CD14-positive monocyte (primary cell): Measurements from ENCODE around the gene NECTIN1. TPM values are rescaled to one million over a fixed set of nuclear protein-coding genes. Genes with fewer than 3 reads are reported as not detected.
A peak's percentile ranks its signal among the peaks of the same experiment; 100 is the strongest.

Source experiments
- DNase-seq, 3 donors: peaks; one replicate each; pipeline ENCODE4 v3.0.0-alpha.2; 2011 to 2022
- H2AFZ ChIP-seq: 2 replicates; pipeline ENCODE4 v1.6.0; 2012; ENCODE audit warnings: mild to moderate bottlenecking, low read depth, low read length, inconsistent platforms; ENCODE audit not compliant: insufficient read depth, poor library complexity, severe bottlenecking
- H3K27ac ChIP-seq, 2 donors: 1 replicate in 1 of 2; 2 replicates in 1 of 2; pipeline ENCODE4 v1.5.1; 2012 to 2013; ENCODE audit warnings: low read length in 2 of 2, control low read depth in 1 of 2, inconsistent platforms in 1 of 2, low read depth in 1 of 2, mild to moderate bottlenecking in 1 of 2
- H3K27me3 ChIP-seq, 2 donors: one replicate each; pipeline versions ENCODE4 v1.6.0 to v1.6.1; 2011 to 2013; ENCODE audit warnings: low read length in 2 of 2; ENCODE audit not compliant: control insufficient read depth in 2 of 2, insufficient read depth in 2 of 2
- H3K36me3 ChIP-seq, 2 donors: replicated peaks in 1 of 2; 1 replicate in 1 of 2; 2 replicates in 1 of 2; pipeline versions ENCODE4 v1.5.1 to v1.6.1; 2012 to 2013; ENCODE audit warnings: low read length in 2 of 2, control low read depth in 1 of 2, inconsistent platforms in 1 of 2, mild to moderate bottlenecking in 1 of 2; ENCODE audit not compliant: insufficient read depth in 2 of 2, control insufficient read depth in 1 of 2
- H3K4me1 ChIP-seq, 2 donors: 1 replicate in 1 of 2; 2 replicates in 1 of 2; pipeline versions ENCODE4 v1.5.1 to v1.6.1; 2012 to 2013; ENCODE audit warnings: low read length in 2 of 2, control low read depth in 1 of 2, inconsistent platforms in 1 of 2, mild to moderate bottlenecking in 1 of 2, moderate library complexity in 1 of 2; ENCODE audit not compliant: insufficient read depth in 2 of 2, control insufficient read depth in 1 of 2
- H3K4me2 ChIP-seq: replicated peaks from 2 replicates; pipeline ENCODE3; 2012; ENCODE audit warnings: low read length, moderate library complexity, mild to moderate bottlenecking; ENCODE audit not compliant: poor library complexity, severe bottlenecking; ENCODE audit errors: extremely low read depth
- H3K4me3 ChIP-seq, 3 experiments: fragments of 200-600 bp in 1 of 3; sonication (generic) in 1 of 3; replicated peaks in 1 of 3; 1 replicate in 2 of 3; 2 replicates in 1 of 3; pipeline ENCODE4 v1.5.1; 2011 to 2013; ENCODE audit warnings: low read length in 3 of 3, mild to moderate bottlenecking in 3 of 3, control low read depth in 2 of 3, low read depth in 2 of 3, inconsistent platforms in 1 of 3, moderate library complexity in 1 of 3
- H3K79me2 ChIP-seq: 2 replicates; pipeline ENCODE4 v1.6.0; 2012; ENCODE audit warnings: mild to moderate bottlenecking, control low read depth, inconsistent platforms, low read length, moderate library complexity; ENCODE audit not compliant: insufficient read depth
- H3K9ac ChIP-seq: 2 replicates; pipeline ENCODE4 v1.6.0; 2017; ENCODE audit warnings: low read length, mild to moderate bottlenecking; ENCODE audit not compliant: insufficient read depth, poor library complexity, severe bottlenecking
- H3K9me3 ChIP-seq, 2 donors: replicated peaks in 1 of 2; 1 replicate in 1 of 2; 2 replicates in 1 of 2; pipeline versions ENCODE4 v1.5.1 to v1.6.1; 2012 to 2013; ENCODE audit warnings: low read length in 2 of 2, control low read depth in 1 of 2; ENCODE audit not compliant: control insufficient read depth in 1 of 2, insufficient read depth in 1 of 2
- H4K20me1 ChIP-seq: 2 replicates; pipeline ENCODE4 v1.6.0; 2012; ENCODE audit warnings: mild to moderate bottlenecking, low read length, control low read depth, moderate library complexity; ENCODE audit not compliant: insufficient read depth
- H3K27ac Mint-ChIP-seq, 7 donors: one replicate each; pipeline ENCODE4 v1.8.0; 2020; ENCODE audit warnings: mild to moderate bottlenecking in 7 of 7, mixed read lengths in 7 of 7, moderate library complexity in 6 of 7, inconsistent platforms in 2 of 7
- H3K27me3 Mint-ChIP-seq, 3 donors: one replicate each; pipeline ENCODE4 v1.8.0; 2021 to 2022; ENCODE audit warnings: low read depth in 3 of 3, mild to moderate bottlenecking in 3 of 3, mixed read lengths in 3 of 3, moderate library complexity in 3 of 3, inconsistent platforms in 1 of 3
- H3K36me3 Mint-ChIP-seq, 2 donors: one replicate each; pipeline ENCODE4 v1.8.0; 2020; ENCODE audit warnings: mixed read lengths in 2 of 2, inconsistent platforms in 1 of 2, mild to moderate bottlenecking in 1 of 2
- H3K4me1 Mint-ChIP-seq: one replicate; pipeline ENCODE4 v1.8.0; 2020; ENCODE audit warnings: mild to moderate bottlenecking, mixed read lengths
- H3K4me3 Mint-ChIP-seq, 2 donors: one replicate each; pipeline ENCODE4 v1.8.0; 2020; ENCODE audit warnings: mild to moderate bottlenecking in 2 of 2, mixed read lengths in 2 of 2, moderate library complexity in 1 of 2
- H3K9me3 Mint-ChIP-seq, 7 donors: one replicate each; pipeline ENCODE4 v1.8.0; 2020 to 2022; ENCODE audit warnings: mixed read lengths in 7 of 7, mild to moderate bottlenecking in 6 of 7, moderate library complexity in 6 of 7, inconsistent platforms in 2 of 7
- CTCF ChIP-seq: fragments of 200-600 bp; IDR thresholded peaks from one replicate; pipeline ENCODE4 v1.8.0; 2022; ENCODE audit warnings: antibody characterized with exemption, mild to moderate bottlenecking
- WGBS: methylation state at CpG from one replicate; pipeline ENCODE4 v1.1.5; 2013; ENCODE audit warnings: missing lambda C conversion rate; ENCODE audit not compliant: insufficient coverage; 5-methylcytosine and 5-hydroxymethylcytosine counted together
- intact Hi-C, 2 donors: fragments of 100-400 bp; cut with micrococcal nuclease; formaldehyde crosslinking; loops; one replicate each; pipeline versions ENCODE4 v1.15.0 to v1.15.1; 2023
- polyA plus RNA-seq, 3 donors: library from polyadenylated mRNA; depleted of rRNA in 1 of 3; unstranded in 2 of 3; stranded (reverse) in 1 of 3; fragments of 300-500 nt in 2 of 3; fragments of >200 nt in 1 of 3; fragmentation: Illumina TruSeq in 2 of 3; gene quantifications; 1 replicate in 2 of 3; 2 replicates in 1 of 3; pipeline ENCODE4 v1.2.3, GENCODE V29; 2012 to 2021

NECTIN1 gene
- polyA plus RNA-seq, 3 donors: 0.53 to 8.3 (median 0.85) TPM

- peaks cover 48% of the 10 kb centered on the region for H3K4me1 Mint-ChIP-seq
- Histone ChIP-seq H3K79me2 (peaks cover 29% of the 10 kb centered on the region), H3K9me3 (no peaks in the 10 kb centered on the region)
Observed at GRCh38 chr11:119726585-119727522, 2.1 kb downstream of the NECTIN1 start.

More at GRCh38 chr11:119726585-119727522, 2.1 kb downstream of the NECTIN1 start:
- H3K36me3 Mint-ChIP-seq: peaks cover 4 to 11% of the 10 kb centered on the region in 2 donors
- WGBS: 18% methylated on average over 14 of the region's 21 CpGs
- H3K27ac Mint-ChIP-seq: peak overlapping the region in 2 of 7 donors; percentile 23 to 25
- peak overlapping the region; percentile 94 to 98 for H3K4me3 Mint-ChIP-seq
- H3K4me1 ChIP-seq: peaks cover 39 to 44% of the 10 kb centered on the region in 2 donors
- peak overlapping the region; percentile 99 for H3K4me2 ChIP-seq
- peaks cover 0 to 17% of the 10 kb centered on the region in 2 donors for H3K27me3 ChIP-seq
- no peak for TF ChIP-seq CTCF
- H3K27ac ChIP-seq: no peak overlapping the region
- intact Hi-C loops: loop anchor here (5.0 to 10.0 kb wide), 2 partner anchors 242 to 245 kb away; no protein-coding TSS in a partner anchor
- H3K27me3 Mint-ChIP-seq: peaks cover 12 to 41% (median 17%) of the 10 kb centered on the region in 3 donors
- peaks cover 46% of the 10 kb centered on the region for H4K20me1 ChIP-seq
- H3K9ac ChIP-seq: peak overlapping the region; percentile 73
- no peak overlapping the region for H2AFZ ChIP-seq
- H3K9me3 Mint-ChIP-seq: peaks cover 0 to 3% (median 0%) of the 10 kb centered on the region in 7 donors
- no peak for DNase-seq
- H3K36me3 ChIP-seq: no peaks in the 10 kb centered on the region
- H3K4me3 ChIP-seq: peak overlapping the region; percentile 55 to 88 (median 62)
